NCI-H524 treated with DMSO at 0.1 percent for 48 hours (cell line): Measurements from ENCODE around the gene AFF1.

ENCODE experiments used
- DNase-seq: peaks from one replicate; lab custom pipeline; 2025; lab: John Stamatoyannopoulos, UW

Gene AFF1

DNA sequence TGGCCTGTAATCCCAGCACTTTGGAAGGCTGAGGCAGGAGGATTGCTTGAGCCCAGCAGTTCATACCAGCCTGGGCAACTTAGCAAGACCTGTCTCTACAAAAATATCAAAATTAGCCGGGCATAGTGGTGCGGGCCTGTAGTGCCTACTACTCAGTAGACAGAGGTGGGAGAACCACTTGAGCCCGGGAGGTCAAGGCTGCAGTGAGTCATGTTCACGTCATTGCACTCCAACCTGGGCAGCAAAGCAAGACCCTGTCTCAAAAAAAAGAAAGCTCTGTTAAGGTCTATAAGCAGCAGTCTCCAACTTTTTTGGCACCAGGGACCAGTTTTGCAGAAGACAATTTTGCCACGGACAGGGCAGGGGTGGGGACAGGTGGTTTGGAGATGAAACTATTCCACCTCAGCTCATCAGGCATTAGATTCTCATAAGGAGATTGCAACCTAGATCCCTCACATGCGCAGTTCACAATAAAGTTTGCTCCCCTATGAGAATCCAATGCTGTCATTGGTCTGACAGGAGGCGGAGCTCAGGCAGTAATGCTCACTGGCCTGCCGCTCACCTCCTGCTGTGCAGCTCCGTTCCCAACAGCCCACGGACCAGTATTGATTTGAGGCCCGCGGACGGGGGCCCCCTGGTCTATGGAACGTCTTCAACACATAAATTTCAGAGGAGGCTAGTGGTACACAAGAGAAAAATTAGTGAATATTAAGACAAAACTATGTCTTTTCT, 217.7 kb downstream of the AFF1 start:
- DNase-seq: no peak

DNA sequence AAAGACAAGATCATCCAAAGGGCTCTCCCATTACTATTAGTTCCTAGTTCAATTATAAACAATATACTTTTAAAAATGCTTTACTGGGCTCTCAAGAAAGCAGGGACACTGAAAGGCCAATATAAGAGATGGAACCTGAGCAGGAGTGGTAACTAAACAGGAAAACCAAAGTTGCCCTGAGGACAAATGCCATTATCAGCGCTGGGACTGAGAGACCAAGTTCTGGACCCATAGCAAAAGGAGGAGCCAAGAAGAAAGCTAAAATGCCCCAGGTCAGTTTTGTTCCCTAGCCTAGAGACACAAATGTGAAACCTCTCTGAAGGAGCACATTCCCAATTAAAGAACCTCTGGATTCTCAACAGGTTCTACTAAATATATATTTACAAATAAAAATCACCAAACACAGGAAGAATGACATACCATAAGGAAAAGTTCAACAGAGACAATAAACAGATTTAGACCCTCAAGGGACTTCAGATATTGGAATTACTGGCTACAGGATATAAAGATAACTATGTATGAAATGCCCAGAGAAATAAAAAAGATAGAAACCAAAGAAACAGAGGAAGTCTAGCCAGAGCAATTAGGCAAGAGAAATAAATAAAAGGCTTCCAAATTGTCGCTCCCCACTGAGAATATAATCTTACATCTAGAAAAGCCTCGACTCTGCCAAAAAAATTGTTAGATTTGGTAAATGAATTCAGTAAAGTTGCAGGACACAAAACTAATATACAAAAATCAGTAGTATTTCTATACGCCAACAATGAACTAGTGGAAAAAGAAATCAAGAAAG, 218.5 kb downstream of the AFF1 start:
- DNase-seq: no peak

GRCh38 chr4:87165892-87166291, 231.1 kb downstream of the AFF1 start:
- no peak for DNase-seq

DNA sequence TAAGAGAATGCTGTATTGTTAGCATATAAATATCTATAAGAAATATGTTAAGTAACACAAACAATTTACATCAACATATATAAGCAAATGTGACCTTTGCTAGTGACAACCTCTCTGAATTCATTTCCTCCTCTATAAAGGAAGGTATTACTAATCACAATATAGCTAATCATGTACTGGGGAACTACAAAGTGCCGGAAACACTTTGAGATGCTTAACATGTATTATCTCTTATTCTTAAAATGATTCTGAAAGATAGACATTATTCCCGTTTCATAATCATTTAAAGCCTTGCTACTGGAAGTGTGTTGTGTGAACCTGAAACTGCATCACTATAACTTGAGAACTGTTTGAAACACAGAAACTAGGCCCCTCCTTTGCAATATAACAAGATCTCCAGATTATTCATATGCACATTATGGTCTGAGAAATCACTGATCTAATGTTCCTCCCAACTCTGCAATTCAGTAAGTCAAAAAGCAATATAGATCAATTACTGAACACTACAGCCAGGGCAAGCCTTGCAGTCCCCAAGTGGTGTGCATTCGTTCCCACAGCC, 231.6 kb downstream of the AFF1 start:
- no peak for DNase-seq

DNA sequence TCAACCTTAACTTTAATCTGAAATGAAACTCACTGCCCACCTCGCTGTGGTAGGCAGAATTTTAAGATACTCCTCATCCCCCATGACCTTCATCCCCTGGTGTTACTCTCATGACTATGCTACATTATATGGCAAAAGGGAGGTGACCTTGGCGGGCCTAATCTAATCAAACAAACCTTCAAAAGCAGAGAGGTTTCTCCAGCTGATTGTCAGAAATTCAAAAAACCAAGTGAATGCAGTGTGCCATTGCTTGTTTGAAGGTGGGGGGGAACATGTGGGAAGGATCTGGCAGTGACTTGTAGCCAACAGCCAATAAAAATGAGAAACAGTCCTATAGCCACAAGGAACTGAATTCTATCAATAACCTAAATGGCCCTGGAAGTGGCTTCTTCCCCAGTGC, 237.1 kb downstream of the AFF1 start:
- no peak for DNase-seq

DNA sequence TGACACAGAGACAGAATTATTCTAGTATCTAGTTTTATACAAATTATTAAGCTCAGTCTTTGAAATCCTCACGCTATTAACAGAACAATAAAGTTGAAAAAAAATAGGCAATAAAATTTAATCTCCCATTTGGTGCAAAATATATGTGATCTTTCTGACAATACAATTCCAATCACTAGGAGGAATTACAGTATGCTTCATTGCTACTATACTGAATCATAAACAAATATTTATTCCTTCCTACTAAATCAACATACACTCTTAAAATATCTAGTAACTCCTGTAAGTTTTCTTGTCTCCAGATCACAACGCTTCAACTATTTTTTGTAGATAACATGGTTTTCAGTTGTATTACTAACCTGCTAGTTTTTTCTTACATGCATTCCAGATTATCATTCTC, 239.9 kb downstream of the AFF1 start:
- DNase-seq: no peak

DNA sequence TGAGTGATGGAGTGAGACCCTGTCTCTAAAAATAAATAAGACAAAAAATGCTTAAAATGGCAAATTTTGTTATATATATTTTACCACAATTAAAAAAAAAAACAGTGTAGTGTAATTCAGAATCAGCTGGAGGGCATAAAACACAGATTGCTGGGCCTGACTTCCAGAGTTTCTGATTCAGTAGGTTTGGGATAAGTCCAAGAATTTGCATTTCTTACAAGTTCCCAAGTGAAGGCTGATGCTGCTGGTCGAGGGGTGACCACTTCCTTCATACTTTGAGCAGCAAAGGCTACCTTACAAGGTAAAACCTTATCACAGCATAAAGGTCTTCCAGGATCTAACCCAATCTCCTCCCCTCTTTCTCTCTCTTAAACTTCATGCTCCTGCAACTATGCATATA, 244.9 kb downstream of the AFF1 start:
- DNase-seq: no peak

DNA sequence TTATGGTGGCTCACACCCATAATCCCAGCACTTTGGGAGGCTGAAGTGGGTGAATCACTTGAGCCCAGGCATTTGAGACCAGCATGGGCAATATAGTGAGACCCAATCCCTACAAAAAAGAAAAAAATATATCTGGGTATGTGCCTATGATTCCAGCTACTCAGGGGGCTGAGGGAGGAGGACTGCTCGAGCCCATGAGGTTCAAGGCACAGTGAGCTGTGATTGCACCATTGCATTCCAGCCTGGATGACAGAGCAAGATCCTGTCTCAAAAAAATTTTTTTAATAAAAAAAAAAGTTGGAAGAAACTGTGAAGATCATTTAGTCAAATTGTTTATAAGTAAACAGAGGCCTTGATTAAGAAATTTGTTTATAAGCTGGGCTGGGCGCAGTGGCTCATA, 246.0 kb downstream of the AFF1 start:
- DNase-seq: no peak

- no peak for DNase-seq
These were observed 250.5 kb downstream of the AFF1 start for GRCh38 chr4:87185146-87185870.

DNA sequence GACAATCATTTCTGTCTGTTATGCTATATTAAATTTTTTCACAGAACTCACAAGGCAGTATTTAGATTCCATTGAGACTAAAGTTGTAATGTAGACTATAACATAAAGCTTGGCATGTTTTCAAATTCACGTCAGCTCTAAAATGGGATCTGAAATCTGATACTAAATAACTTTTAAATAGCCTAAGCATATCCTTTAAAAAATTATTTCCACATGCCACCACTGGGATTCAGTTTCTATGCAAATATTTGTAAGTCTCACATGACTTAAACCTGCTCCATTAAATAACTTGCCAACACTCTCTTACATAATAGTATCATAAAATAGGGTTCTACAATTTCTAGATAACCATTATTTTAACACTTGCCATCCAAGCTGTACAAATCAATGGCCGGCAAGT, 253.2 kb downstream of the AFF1 start:
- no peak for DNase-seq

- DNase-seq: no peak
These were observed 254.1 kb downstream of the AFF1 start for GRCh38 chr4:87188932-87189331.
